Cortex of kidney (tissue), 1 donor: ENCODE measurements around the gene PCDHGA4.
"Not testable (repeated sequence)": the region's sequence is repeated elsewhere in the genome, so short reads cannot be mapped to it uniquely, and the experiment has no call there.

Experiments used
- DNase-seq: peaks from one replicate; lab custom pipeline; 2025; lab: John Stamatoyannopoulos, UW

Gene PCDHGA4

DNA sequence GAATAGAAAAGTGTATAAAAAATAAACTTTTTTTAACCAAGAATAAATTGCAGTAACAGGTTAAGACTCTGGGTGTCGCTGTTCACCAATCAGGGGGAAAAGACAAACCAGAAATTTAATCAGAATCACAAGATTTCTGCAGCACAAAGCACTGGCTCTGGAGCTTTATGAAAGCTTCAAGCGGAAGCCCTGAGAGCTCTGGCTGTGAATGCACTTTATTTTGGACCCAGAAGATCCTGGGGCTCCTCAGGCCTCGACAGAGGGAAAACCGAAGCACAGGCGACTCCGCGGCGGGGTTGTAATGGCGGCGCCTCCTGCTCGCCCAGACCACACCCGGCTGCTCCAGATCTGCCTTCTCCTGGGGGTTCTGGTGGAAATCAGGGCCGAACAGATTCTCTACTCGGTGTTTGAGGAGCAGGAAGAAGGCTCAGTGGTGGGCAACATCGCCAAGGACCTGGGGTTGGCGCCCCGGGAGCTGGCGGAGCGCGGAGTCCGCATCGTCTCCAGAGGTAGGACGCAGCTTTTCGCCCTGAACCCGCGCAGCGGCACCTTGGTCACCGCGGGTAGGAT lies at the start of gene PCDHGA4:
Gene PCDHGA4, plus strand, starts transcription at position 122 of the 570 bp plus-strand sequence. Its CDS starts 87 bp downstream, at position 209.
- DNase-seq, result no peak

DNA sequence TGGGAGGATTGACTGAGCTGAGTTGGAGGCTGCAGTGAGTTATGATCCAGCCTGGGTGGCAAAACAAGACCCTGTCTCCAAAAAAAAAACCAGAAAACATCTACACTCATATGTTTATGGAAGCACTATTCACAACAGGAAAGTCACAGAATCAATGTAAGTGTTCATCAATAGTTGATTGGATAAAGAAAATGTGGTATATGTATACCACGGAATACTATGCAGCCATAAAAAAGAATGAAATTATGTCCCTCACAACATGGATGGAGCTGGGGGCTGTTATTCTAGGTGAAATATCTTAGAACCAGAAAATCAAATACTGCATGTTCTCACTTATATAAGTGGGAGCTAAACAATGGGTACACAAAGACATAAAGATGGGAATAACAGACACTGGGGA lies 48.2 kb upstream of the PCDHGA4 start:
- DNase-seq, result no peak

DNA sequence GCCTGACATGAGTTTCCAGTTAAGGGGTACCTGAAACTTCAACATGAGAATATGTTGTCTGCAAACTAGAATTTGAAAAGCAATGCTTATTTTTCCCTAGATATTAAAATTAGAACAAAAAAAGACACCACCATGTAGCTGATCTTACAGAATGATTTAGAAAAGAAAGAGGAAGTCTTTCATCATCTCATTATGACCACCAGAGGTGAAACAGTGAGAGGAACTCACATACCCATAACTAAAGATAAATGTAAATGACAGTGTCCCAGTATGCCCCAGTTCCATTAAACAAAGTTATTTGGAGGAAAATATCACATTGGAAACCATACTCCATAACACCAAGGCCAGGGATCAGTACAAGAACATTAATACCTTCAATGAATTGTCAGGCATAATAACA lies 41.1 kb upstream of the PCDHGA4 start:
- no peak for DNase-seq

DNA sequence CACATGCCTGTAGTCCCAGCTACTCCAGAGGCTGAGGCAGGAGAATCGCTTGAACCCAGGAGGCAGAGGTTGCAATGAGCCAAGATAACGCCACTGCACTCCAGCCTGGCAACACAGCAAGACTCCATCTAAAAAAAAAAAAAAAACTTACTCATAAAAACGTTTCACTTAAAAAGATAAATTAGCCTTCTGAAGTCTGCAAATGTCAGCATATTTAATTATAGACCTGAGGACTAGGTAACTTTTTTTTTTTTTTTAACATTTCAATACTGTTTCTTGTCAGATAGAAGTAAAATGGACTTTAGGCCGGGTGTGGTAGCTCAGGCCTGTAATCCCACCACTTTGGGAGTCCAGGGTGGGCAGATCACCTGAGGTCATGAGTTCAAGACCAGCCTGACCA lies 37.9 kb upstream of the PCDHGA4 start:
- not testable (repeated sequence) for DNase-seq

DNA sequence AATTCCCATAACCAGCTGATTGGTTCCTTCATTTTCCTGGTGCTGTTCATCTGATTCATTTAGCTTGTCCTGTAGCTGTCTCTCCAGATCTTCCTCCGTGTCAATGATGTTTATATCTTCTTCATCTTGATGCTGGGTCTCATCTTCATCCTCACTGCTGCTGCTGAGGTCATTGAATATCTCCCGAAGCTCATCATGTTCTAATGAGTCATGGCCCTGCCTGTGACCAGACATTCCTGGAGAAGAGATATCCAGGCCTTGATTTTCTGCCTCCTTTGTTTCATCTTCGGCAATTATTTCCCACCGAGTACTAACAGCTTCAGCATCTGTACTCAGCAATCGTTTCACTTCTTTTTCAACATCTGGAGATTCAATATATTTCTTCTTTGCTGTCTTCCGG lies 35.6 kb upstream of the PCDHGA4 start:
- no peak for DNase-seq

DNA sequence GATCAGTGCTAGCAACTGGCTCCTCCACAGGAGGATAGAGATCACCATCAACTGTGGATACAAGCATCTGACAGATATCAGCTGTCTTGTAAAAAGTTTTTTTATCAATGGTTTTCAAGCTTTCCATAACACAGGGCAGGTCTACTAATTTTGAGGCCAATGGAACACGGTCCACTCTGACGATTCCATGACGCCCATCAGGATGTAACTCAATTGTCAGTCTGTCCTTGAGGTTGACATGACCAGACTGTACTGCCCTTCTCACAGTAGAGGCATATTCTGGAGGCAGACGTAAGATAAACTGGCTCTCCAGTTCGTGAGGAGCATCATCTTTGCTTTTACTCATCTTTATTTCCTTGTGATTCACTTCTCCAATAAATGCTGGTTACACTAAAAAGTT lies 35.1 kb upstream of the PCDHGA4 start:
- DNase-seq, result no peak

DNA sequence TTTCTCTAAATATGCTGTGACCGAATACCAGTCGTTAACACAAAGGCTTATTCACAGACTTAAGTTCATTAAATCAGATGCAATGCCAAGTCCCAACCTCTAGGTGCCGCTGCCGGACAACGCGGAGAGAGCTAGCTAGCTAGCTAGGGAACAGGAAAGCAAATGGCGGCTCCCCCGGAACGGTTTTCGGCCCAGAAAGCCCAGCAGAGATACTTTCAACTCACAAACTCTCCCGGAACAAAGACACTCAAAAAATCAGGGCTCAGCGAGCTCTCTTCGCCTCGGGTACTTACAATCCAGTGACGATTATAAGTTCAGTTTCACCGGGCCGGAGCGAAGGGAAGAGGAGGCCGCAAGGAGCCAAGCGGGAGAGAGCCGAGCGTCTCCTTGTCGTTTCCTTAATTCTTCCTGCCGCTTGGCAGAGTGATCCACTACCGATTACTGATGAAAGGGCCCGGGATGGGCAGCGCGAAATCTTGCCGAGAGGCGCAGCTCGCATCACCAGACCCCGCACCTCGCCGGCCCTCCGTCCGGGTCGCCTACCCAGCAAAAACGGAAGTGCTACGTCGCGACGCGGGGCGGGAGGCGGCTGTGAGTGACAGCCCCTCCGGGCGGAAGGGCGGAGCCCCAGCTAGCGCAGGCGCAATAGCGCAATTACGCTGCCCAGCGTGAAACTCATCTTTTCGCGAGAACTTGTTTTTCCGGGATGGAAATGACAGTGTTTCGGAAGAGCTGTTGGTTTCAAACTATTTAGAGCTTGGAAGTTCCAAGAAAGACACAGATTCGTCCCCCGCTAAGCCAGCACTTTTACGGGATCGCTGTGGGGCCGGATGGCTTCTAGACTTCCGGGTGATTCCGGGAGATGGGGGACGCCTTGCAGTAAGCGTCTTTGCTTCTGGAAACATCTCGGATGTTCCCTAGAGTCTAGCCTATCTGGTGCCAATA lies 34.3 kb upstream of the PCDHGA4 start, which contains the start of gene TAF7:
Gene TAF7, minus strand, starts transcription at position 560 of the 945 bp plus-strand sequence. CDS start 740 bp downstream, outside the sequence.
- DNase-seq, result no peak

DNA sequence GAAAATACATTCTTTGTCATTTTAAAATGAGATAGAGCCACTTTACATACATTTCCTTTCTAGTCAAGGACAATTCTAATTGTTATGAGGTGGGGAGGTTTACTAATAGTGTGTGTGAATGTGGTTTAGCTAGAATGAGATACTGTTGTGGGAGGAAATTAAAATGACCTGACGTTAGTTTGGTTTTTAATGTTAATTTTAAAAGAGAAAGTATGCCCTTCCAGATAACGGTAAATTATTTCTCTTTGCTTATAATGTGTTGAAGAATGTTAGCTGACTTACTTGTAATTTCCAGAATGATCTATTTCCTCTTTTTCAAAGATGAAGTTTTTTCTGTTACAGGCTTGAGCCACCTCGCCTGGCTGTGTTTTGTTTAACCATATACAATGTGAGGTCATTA lies 32.6 kb upstream of the PCDHGA4 start:
- no peak for DNase-seq

DNA sequence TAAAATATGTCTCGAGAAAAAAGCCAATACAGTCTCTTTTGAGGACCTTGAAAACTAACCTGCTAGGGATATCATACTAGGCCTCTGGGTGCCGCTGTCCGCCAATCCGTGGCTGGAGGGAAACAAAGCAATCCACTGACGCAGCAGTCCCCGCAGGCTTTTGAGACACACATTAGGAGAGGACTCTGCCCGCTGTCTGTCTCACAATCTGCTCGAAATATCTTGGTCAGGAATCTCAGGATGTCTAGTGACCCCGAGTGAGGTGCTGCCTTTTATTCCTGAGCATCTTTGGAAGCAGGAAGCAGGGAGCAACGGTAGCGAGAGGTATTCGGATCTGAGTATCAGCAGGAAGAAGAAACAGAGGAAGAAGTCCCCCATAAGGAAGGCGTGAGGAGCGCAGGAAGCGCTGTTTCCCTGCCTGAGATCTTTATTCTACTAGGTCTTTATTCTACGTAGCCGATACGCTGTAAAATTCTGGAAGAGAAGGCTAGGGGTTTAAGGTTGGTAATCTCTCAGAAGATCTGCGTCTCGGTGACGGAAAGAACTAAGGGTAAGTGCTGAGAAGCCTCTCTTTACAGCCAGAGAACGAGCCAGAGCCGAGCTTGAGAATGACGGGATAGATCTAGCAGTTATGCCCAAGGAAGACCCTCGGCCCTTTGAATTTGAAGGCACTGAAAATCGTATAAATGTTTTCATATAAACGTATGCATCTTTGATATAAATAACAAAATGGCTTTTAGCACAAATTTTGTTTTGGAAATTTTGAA lies 28.6 kb upstream of the PCDHGA4 start:
- no peak for DNase-seq

DNA sequence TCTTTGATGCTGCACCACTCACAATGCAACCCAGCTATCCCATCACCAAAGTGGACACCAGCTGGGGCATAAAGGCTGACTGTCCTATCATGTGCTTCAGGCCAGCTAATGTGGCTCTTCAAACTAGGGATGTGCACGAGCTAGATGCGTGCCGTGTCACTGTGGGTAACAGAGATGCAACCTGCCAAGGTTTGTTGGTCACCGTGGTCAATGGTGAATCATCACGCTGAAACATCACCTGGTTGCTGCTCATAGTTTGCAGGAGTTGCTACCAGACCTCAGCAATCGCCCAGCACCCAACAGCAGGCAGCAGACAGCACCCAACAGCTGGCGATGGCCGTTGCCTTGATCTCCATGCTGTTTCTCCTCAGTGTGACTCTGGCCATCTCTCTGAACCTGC lies 26.6 kb upstream of the PCDHGA4 start:
- DNase-seq, result no peak

DNA sequence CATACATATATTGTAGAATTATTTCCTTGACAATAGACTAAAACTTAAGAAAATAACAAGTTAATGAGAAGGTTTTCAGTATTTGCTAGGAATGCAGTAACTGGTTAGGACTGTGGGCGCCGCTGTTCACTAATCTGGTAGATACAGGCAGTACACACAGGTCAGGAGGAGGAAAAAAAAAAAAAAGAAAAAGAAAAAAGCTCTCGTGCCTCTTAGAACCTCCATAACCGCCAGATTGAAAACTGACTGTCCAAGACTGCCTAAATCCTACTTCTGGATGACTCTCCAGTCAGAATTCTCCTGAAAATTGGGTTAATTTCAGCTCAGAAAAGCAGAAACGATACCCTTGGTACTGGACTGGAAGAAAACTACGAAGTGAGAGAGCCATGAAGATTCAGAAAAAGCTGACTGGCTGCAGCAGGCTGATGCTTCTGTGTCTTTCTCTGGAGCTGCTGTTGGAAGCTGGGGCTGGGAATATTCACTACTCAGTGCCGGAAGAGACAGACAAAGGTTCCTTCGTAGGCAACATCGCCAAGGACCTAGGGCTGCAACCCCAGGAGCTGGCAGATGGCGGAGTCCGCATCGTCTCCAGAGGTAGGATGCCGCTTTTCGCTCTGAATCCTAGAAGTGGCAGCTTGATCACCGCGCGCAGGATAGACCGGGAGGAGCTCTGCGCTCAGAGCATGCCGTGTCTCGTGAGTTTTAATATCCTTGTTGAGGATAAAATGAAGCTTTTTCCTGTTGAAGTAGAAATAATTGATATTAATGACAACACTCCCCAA lies 24.3 kb upstream of the PCDHGA4 start, which contains the start of gene PCDHGA1:
Gene PCDHGA1, plus strand, starts transcription at position 216 of the 782 bp plus-strand sequence.
- DNase-seq, result no peak

DNA sequence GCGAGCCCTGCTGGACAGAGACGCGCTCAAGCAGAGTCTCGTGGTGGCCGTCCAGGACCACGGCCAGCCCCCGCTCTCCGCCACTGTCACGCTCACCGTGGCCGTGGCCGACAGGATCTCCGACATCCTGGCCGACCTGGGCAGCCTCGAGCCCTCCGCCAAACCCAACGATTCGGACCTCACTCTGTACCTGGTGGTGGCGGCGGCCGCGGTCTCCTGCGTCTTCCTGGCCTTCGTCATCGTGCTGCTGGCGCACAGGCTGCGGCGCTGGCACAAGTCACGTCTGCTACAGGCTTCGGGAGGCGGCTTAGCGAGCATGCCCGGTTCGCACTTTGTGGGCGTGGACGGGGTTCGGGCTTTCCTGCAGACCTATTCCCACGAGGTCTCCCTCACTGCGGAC lies 22.2 kb upstream of the PCDHGA4 start:
- not testable (repeated sequence) for DNase-seq

DNA sequence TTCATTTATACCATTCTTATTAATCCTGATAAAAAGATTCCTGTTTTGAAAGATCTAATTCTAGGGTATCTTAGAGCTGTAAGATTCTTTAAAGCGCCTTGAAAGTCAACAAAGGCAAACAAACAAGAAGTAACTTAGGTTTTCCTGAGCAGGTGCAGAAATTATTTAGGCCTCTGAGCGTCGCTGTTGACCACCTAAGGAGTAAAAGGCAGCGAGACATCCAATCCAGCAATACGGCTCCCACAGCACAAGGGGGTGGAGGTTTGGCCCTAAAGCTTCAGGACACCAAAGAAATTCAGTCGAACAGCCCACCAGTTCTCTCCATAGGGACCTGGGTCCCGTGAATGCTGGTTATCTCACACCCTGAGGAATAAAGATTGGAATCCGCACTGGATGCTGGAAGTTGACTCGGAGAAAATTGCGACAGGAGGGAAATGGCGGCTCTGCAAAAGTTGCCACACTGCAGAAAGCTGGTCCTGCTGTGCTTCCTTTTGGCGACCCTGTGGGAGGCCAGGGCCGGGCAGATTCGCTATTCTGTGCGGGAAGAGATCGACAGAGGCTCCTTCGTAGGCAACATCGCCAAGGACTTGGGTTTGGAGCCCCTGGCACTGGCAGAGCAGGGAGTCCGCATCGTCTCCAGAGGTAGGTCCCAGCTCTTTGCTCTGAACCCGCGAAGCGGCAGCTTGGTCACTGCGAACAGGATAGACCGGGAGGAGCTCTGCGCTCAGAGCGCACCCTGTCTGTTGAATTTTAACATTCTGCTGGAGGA lies 16.1 kb upstream of the PCDHGA4 start, which contains the start of gene PCDHGA2:
Gene PCDHGA2, plus strand, starts transcription at position 223 of the 769 bp plus-strand sequence.
- no peak for DNase-seq

DNA sequence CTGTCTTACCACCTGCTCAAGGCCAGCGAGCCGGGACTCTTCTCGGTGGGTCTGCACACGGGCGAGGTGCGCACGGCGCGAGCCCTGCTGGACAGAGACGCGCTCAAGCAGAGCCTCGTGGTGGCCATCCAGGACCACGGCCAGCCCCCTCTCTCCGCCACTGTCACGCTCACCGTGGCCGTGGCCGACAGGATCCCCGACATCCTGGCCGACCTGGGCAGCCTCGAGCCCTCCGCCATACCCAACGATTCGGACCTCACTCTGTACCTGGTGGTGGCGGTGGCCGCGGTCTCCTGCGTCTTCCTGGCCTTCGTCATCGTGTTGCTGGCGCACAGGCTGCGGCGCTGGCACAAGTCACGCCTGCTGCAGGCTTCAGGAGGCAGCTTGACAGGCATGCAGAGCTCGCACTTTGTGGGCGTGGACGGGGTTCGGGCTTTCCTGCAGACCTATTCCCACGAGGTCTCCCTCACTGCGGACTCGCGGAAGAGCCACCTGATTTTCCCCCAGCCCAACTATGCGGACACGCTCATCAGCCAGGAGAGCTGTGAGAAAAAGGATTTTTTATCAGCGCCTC lies 14.0 kb upstream of the PCDHGA4 start:
- DNase-seq, result not testable (repeated sequence)

DNA sequence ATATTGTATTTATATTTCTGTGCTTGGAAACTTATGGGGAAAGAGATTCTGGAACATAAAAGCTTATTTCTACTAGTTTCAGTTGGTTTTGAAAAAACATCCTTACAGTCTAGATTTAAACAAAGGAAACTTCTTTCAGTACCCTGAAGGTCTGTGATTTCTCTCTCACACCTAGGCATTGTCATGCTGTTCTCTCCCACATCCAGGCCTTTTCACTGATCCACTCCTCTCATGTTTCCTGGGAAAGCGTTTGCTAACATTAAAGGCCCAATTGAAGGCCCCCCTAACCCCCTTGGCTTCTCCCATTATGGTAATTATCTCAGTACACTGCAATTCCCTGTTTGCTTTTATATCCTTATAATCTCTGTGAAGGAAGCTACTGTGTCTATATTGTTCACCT lies 12.0 kb upstream of the PCDHGA4 start:
- no peak for DNase-seq

DNA sequence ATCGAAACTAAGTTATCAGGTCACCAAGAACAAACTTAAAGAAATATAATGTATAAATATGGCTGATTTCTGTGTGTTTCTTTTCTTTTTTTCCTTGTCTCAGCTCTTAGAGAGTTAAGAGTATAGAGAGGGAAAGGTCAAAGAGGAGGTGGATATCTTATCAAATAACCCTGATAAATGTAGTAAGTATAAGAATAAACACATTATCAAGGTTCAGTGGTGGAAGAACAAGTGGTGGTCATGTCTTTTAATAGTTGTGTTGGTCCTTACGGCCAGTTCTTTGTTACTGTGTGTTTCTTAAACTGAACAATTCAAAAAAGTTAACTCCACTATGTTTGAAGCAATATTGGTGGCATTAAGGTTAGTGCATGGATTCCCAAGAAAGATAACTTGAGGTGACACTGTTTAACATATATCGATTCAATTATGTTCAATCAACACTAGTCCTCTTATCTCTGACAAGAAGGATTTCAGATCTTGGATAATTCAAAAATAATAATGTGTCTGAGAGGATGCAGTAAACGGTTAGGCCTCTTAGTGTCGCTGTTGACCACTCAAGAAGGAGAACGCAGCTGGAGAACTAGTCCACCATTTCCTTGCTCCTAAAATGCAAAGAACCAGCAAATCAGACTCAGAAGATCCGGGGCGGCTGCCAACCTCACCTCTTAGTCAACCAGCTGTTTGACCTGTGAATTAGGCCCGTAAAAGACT lies 11.4 kb upstream of the PCDHGA4 start, which contains the start of gene PCDHGA3:
Gene PCDHGA3, plus strand, starts transcription at position 588 of the 711 bp plus-strand sequence. CDS start 205 bp downstream, outside the sequence.
- no peak for DNase-seq

DNA sequence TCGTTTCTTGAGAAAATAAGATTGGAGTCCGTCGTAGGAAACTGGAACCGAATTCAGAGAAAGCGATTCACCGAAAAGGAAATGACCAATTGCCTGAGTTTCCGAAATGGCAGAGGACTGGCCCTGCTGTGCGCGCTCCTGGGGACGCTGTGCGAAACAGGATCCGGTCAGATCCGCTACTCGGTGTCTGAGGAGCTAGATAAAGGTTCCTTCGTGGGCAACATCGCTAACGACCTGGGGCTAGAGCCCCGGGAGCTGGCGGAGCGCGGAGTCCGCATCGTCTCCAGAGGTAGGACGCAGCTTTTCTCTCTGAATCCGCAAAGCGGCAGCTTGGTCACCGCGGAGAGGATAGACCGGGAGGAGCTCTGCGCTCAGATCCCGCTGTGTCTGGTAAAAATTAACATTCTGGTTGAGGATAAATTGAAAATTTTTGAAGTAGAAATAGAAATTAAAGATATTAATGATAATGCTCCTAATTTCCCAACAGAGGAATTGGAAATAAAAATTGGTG lies 10.8 kb upstream of the PCDHGA4 start:
- no peak for DNase-seq

DNA sequence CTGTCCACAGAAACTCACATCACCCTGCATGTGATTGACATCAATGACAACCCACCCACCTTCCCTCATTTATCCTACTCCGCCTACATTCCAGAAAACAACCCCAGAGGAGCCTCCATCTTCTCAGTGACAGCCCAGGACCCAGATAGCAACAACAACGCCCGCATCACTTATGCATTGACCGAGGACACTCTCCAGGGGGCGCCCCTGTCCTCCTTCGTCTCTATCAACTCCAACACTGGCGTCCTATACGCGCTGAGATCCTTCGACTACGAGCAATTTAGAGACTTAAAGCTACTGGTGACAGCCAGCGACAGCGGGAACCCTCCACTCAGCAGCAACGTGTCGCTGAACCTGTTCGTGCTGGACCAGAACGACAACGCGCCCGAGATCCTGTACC lies 9.5 kb upstream of the PCDHGA4 start:
- no peak for DNase-seq

DNA sequence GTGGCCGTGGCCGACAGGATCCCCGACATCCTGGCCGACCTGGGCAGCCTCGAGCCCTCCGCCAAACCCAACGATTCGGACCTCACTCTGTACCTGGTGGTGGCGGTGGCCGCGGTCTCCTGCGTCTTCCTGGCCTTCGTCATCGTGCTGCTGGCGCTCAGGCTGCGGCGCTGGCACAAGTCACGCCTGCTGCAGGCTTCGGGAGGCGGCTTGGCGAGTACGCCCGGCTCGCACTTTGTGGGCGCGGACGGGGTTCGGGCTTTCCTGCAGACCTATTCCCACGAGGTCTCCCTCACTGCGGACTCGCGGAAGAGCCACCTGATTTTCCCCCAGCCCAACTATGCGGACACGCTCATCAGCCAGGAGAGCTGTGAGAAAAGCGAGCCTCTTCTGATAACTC lies 8.8 kb upstream of the PCDHGA4 start:
- not testable (repeated sequence) for DNase-seq
